Fibroblast of villous mesenchyme (primary cell): ENCODE results near the gene UBA1. TPM values are rescaled to one million over a fixed set of nuclear protein-coding genes. Genes with fewer than 3 reads are reported as not detected.

Experiments used
- DNase-seq: peaks from one replicate; pipeline ENCODE4 v3.0.0-alpha.2; 2010; ENCODE audit warnings: low read depth
- H3K4me3 ChIP-seq: 2 replicates; pipeline ENCODE4 v1.5.1; 2011; ENCODE audit warnings: low read depth, mild to moderate bottlenecking, low read length
- total RNA-seq: library from RNA; depleted of rRNA; stranded (reverse); fragments of >200 nt; gene quantifications from 2 replicates; pipeline ENCODE4 v1.2.3, GENCODE V29; 2012
- TF ChIP-seq, protein P1 (sequence below): IDR thresholded peaks from 2 replicates; pipeline ENCODE4 v1.5.1; 2012; ENCODE audit warnings: low read depth, mild to moderate bottlenecking, low read length; ENCODE audit not compliant: insufficient read depth

The UBA1 gene
- total RNA-seq, 1 donor: 212 TPM

DNA sequence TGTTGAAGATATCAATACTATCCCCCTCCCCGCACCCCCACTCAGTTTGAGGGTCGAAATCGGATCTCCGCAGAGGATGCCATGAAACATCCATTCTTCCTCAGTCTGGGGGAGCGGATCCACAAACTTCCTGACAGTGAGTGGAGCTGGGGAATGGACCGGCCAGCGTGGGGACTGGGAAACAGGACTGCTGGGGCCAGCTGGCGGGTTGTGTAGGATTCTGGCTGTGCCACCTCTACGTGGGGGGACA, 33.6 kb downstream of the UBA1 start:
- TF ChIP-seq, protein P1, sequence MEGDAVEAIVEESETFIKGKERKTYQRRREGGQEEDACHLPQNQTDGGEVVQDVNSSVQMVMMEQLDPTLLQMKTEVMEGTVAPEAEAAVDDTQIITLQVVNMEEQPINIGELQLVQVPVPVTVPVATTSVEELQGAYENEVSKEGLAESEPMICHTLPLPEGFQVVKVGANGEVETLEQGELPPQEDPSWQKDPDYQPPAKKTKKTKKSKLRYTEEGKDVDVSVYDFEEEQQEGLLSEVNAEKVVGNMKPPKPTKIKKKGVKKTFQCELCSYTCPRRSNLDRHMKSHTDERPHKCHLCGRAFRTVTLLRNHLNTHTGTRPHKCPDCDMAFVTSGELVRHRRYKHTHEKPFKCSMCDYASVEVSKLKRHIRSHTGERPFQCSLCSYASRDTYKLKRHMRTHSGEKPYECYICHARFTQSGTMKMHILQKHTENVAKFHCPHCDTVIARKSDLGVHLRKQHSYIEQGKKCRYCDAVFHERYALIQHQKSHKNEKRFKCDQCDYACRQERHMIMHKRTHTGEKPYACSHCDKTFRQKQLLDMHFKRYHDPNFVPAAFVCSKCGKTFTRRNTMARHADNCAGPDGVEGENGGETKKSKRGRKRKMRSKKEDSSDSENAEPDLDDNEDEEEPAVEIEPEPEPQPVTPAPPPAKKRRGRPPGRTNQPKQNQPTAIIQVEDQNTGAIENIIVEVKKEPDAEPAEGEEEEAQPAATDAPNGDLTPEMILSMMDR: no peak
- DNase-seq: no peak

DNA sequence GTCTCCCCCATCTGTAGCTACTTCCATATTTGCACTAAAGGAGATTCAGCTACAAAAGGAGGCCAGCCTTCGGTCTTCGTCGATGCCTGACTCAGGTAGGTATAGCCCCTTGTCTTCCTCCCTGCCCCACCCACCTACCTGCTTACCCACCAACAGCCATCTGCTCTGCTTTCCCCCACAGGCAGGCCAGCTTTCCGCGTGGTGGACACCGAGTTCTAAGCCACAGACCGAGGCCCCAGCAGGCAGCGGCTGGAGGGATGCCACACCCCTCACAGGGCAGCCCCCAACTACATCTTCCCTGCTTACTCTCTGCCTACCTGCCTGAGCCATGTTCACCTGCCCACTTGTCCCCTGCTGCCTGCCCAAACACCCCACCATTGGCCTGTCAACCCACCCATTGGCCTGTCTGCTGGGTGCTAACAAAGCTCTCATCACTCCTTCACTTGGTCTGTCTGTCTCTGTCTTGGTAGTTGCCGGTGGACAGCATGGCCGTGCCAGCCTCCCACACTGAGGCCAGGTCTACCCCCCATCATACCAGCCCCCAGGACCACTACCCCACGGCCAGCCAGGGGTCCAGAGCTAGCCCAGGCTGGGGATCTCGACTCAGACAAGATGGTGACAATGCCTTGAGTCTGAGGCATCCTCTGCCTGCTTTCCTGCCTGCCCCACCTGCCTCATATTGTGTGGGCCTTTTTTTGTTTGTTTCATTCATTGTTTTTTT, 35.1 kb downstream of the UBA1 start:
- H3K4me3 ChIP-seq: no peak overlapping the region
- DNase-seq: no peak
- TF ChIP-seq, protein P1: no peak

More for the DNA sequence above, 33.6 kb downstream of the UBA1 start:
- H3K4me3 ChIP-seq: no peak overlapping the region

DNA sequence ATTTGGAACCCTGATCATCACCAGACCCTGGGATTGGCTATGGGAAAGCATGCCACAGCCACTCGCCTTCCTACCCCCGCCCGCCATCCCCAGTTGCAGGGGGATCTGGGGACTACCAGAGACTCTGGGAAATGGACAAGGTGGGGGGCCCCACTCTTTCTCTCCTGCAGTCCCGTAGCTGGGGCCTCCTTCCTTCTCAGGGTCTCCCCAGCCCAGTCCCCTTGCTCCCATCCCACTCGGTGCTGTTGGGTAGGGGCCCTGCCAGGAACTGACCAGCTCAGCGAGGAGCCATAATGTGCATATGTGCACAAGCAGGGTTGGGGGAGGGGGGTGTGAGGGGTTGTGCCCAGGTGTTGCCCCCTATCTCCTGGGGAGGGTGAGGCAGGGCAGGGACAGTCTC, 35.8 kb downstream of the UBA1 start:
- no peak overlapping the region for H3K4me3 ChIP-seq
- no peak for DNase-seq
- TF ChIP-seq, protein P1: no peak

DNA sequence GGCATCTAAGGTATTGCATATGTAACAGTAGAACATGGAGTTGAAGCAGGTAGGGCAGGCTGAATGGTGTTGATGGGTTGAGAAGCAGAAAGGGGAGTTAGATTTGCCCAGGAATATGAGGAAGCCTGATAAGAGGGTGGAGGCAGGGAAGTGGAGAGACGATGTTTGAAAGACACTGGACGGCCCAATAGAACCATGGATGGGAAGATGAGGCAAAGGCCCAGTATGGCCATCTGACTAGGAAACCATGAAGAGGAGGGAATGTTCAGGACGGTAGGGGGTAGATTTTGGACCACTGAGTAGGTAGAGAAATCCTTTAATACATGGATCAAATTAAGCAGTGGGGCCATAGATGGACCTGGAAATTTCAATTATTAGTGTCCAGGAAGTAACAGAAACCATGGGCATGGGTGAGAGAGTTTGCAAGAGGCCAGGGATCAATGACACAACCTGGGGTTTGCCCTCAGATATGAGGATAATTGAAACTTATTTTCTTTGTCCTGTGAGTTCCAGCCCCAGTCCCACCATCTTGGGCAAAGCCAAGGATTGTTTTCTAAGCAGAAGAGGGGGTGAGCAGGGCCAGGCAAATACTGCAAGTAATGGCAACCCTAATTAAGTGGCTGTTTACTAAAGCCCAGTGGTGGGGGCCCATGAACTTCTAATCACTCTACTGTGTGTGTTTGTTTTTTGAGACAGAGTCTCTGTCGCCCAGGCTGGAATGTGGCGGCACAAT, 36.7 kb downstream of the UBA1 start:
- TF ChIP-seq, protein P1: no peak
- no peak for DNase-seq

DNA sequence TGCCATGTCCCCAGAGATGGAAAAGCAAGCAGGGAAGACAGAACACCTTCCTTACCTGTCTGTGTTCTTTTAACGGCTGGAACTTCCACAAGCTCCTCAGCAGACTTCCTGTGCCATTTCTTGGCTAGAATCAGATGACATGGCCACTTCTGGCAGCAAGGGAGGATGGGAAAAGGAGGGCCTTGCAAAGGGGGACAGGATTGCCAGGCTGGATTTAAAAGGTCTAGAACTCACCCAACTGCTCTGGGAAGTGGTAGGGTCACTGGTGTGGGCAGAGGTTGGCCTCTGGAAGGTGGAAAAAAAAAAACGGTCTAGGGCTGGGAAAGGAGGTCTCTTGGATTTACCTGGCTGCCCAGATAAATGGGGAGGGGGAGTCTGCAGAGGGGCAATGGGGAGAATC, 37.5 kb downstream of the UBA1 start:
- TF ChIP-seq, protein P1: no peak
- no peak overlapping the region for H3K4me3 ChIP-seq
- no peak for DNase-seq

More for the DNA sequence above, 36.7 kb downstream of the UBA1 start:
- no peak overlapping the region for H3K4me3 ChIP-seq

DNA sequence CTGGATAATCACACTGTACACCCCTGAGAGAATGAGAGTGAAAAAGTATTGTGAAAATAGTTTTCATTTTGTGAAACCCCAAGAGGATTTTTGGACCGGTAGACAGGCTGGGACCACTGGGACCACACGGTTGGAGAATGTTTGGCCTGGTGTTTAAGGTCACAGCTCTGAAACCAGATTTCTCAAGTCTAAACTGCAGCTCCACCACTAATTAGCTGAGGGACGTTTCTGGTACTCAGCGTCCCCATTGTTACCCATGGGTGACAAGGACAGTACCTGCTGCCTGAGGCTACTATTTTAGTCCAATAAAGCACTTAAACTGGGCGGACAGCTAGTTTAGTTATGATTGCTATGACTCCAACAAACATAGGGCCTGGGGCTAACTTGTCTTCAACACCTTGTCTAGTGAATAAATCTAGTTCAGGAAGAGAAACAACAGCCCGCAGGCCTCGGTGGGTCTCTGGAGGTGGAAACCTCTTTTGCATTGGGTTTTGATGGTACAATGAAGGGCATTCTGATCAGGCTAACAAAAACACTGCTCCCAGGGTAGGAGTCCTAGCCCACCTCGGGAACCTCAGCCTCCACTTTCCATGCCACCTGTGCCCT, 38.7 kb downstream of the UBA1 start:
- no peak for DNase-seq
- TF ChIP-seq, protein P1: no peak
- H3K4me3 ChIP-seq: peak overlapping the region; percentile 74
